Panc1 (cell line): ENCODE measurements around the gene DLL4. TPM values are rescaled to one million over a fixed set of nuclear protein-coding genes. Genes with fewer than 3 reads are reported as not detected.
A peak's percentile ranks its signal among the peaks of the same experiment; 100 is the strongest.

Experiments
- ATAC-seq: fragments of 200-7000 bp; cut with Tn5 transposase; 2 replicates; pipeline ENCODE4 v1.9.1; 2020; ENCODE audit warnings: mild to moderate bottlenecking, moderate library complexity
- BruUV-seq: library from RNA; stranded (reverse); fragments of 400-500 nt; replicated peaks from 2 replicates; lab custom pipeline; 2021; lab: Mats Ljungman, UMichigan
- CTCF ChIA-PET: fragments of 300-600 bp; sonication (Branson Sonifier 250); formaldehyde crosslinking; loops from one replicate; lab custom pipeline; 2022; ENCODE audit warnings: antibody characterized with exemption; lab: Charles Lee
- POLR2A ChIA-PET: fragments of 300-600 bp; sonication (Branson Sonifier 250); formaldehyde crosslinking; loops from one replicate; lab custom pipeline; 2022; ENCODE audit warnings: antibody characterized with exemption; lab: Charles Lee
- DNase-seq: peaks from one replicate; pipeline ENCODE4 v3.0.0-alpha.2; 2010; ENCODE audit warnings: low read depth, low spot score
- H3K27ac ChIP-seq: 2 replicates; pipeline ENCODE4 v1.5.1; 2011; ENCODE audit warnings: mild to moderate bottlenecking, low read length, inconsistent platforms
- H3K27me3 ChIP-seq: fragments of 200-500 bp; sonication (Bioruptor generic); 2 replicates; pipeline ENCODE4 v1.6.0; 2014; ENCODE audit warnings: low read length, inconsistent platforms; ENCODE audit not compliant: control insufficient read depth, insufficient read depth
- H3K36me3 ChIP-seq: fragments of 200-500 bp; sonication (Bioruptor generic); 2 replicates; pipeline ENCODE4 v1.5.1; 2014; ENCODE audit warnings: inconsistent platforms, mild to moderate bottlenecking, low read length, moderate library complexity; ENCODE audit not compliant: control insufficient read depth, insufficient read depth
- H3K4me1 ChIP-seq: 2 replicates; pipeline ENCODE4 v1.5.1; 2011; ENCODE audit warnings: inconsistent platforms, mild to moderate bottlenecking, low read length, moderate library complexity; ENCODE audit not compliant: control insufficient read depth, insufficient read depth
- H3K4me3 ChIP-seq, 2 experiments: 2 replicates each; pipeline ENCODE4 v1.5.1; 2011 to 2012; ENCODE audit warnings: low read depth in 2 of 2, low read length in 2 of 2, mild to moderate bottlenecking in 2 of 2, inconsistent platforms in 1 of 2, moderate library complexity in 1 of 2
- H3K9me3 ChIP-seq: fragments of 200-500 bp; sonication (Bioruptor generic); 2 replicates; pipeline ENCODE4 v1.5.1; 2014; ENCODE audit warnings: low read depth, mild to moderate bottlenecking, inconsistent platforms, low read length, moderate library complexity; ENCODE audit not compliant: control insufficient read depth, insufficient read depth
- POLR2AphosphoS5 ChIP-seq: IDR thresholded peaks from 2 replicates; pipeline ENCODE4 v1.6.1; 2012; ENCODE audit warnings: mild to moderate bottlenecking, low read depth, low read length, moderate library complexity
- REST ChIP-seq, 2 experiments: IDR thresholded peaks; 2 replicates each; pipeline ENCODE4 v1.6.1; 2011 to 2012; ENCODE audit warnings: low read depth in 2 of 2, control low read depth in 1 of 2, low read length in 1 of 2, mild to moderate bottlenecking in 1 of 2, moderate library complexity in 1 of 2; ENCODE audit not compliant: insufficient read depth in 1 of 2
- SIN3A ChIP-seq: IDR thresholded peaks from 2 replicates; pipeline ENCODE4 v1.6.1; 2012; ENCODE audit warnings: low read depth, mild to moderate bottlenecking, low read length, moderate library complexity, borderline replicate concordance; ENCODE audit not compliant: insufficient read depth
- TCF7L2 ChIP-seq: IDR thresholded peaks from 2 replicates; pipeline ENCODE4 v1.6.1; 2011; ENCODE audit warnings: mild to moderate bottlenecking, low read depth, low read length, inconsistent platforms
- in situ Hi-C: cut with HindIII; loops from 2 replicates; pipeline ENCODE4 v1.10.0; 2016; ENCODE audit warnings: low sequenced_read_pairs, low pct_unique_long_range_greater_than_20kb
- intact Hi-C: fragments of 100-400 bp; cut with micrococcal nuclease; formaldehyde crosslinking; loops from one replicate; pipeline ENCODE4 v1.10.0; 2022; ENCODE audit not compliant: unreplicated experiment
- total RNA-seq: library from RNA; stranded (reverse); gene quantifications from one replicate; pipeline ENCODE4 v1.2.1, GENCODE V29; 2021; ENCODE audit not compliant: unreplicated experiment
- TF ChIP-seq, protein P1 (sequence below): fragments of 450-650 bp; IDR thresholded peaks from 2 replicates; pipeline ENCODE4 v1.5.1; 2017; ENCODE audit warnings: mild to moderate bottlenecking

DLL4 gene
- total RNA-seq, 1 experiment from 2014 or later = 0.31 TPM

- no TSS peak for BruUV-seq
- POLR2A ChIA-PET = no interaction called here
- peaks cover 10% of the 10 kb centered on the region for H3K4me1 ChIP-seq
- TF ChIP-seq SIN3A (no peak), TCF7L2 (no peak), REST (IDR thresholded peaks at IDR 0.05; ENCODE audit: insufficient read depth in 1 of 2, low read depth in 2 of 2, low read length in 1 of 2) (no peak), POLR2AphosphoS5 (no peak)
- TF ChIP-seq, protein P1, sequence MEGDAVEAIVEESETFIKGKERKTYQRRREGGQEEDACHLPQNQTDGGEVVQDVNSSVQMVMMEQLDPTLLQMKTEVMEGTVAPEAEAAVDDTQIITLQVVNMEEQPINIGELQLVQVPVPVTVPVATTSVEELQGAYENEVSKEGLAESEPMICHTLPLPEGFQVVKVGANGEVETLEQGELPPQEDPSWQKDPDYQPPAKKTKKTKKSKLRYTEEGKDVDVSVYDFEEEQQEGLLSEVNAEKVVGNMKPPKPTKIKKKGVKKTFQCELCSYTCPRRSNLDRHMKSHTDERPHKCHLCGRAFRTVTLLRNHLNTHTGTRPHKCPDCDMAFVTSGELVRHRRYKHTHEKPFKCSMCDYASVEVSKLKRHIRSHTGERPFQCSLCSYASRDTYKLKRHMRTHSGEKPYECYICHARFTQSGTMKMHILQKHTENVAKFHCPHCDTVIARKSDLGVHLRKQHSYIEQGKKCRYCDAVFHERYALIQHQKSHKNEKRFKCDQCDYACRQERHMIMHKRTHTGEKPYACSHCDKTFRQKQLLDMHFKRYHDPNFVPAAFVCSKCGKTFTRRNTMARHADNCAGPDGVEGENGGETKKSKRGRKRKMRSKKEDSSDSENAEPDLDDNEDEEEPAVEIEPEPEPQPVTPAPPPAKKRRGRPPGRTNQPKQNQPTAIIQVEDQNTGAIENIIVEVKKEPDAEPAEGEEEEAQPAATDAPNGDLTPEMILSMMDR = no peak
- H3K27ac ChIP-seq = no peak overlapping the region
- peaks cover 2% of the 10 kb centered on the region; the same call in 1 of the 2 replicates for H3K36me3 ChIP-seq
- no peak for DNase-seq
- CTCF ChIA-PET = no interaction called here
- ATAC-seq = no peak
- peak overlapping the region; percentile 87 to 98 for H3K4me3 ChIP-seq
- in situ Hi-C loops = no loop called here
- no peaks in the 10 kb centered on the region for H3K9me3 ChIP-seq
- no peaks in the 10 kb centered on the region for H3K27me3 ChIP-seq
- intact Hi-C loops = no loop called here
These were observed 26.2 kb downstream of the DLL4 start for GRCh38 chr15:40955141-40955903.

DNA sequence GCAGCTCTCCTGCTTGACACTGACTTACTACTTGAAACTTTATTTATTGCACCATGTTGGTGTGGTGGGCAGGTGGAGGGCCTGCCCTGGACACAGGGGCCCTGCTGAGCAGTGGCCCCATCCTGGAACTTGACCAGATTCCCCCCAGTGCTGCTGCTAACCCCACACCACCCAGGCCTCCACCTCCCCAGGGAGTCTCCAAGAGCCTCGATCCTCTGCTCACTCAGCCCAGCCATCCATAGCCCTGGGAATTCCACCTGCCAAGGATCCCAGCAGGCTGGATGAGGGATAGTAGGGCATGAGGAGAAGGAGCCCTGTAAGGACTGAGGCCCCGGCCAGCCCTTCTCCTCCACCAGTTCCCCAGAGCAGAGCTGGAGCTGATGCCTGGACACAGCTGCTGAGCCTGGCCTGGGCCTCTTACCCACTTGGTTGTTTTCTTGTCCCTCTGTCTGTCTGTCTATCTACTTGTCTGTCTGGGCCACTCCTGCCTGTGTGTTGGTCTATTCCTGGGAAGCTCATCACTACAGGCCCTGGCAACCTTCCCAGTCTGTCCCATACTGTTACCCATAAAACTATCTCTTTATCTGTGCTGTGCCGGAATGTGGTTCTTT lies 26.9 kb downstream of the DLL4 start:
- no peak for TF ChIP-seq POLR2AphosphoS5
- TF ChIP-seq SIN3A = no peak
- TF ChIP-seq TCF7L2 = no peak
- no peak for TF ChIP-seq REST (IDR thresholded peaks at IDR 0.05; ENCODE audit: insufficient read depth in 1 of 2, low read depth in 2 of 2, low read length in 1 of 2)
- TF ChIP-seq, protein P1 = no peak
- no peaks in the 10 kb centered on the region for H3K9me3 ChIP-seq
- peak overlapping the region; percentile 36; the same call in 1 of the 2 replicates for H3K27ac ChIP-seq
- peaks cover 2% of the 10 kb centered on the region; the same call in 1 of the 2 replicates for H3K36me3 ChIP-seq
- ATAC-seq (no peak), DNase-seq (no peak)
- ChIA-PET CTCF (no interaction called here), POLR2A (no interaction called here)
- H3K4me1 ChIP-seq = peaks cover 12% of the 10 kb centered on the region
- in situ Hi-C loops = no loop called here
- intact Hi-C loops = no loop called here
- no peaks in the 10 kb centered on the region for H3K27me3 ChIP-seq
- peak overlapping the region; percentile 7 to 98; a peak in 3 of 4 replicates for H3K4me3 ChIP-seq
- no TSS peak for BruUV-seq
